Activated gamma-delta T cell (primary cell): Measurements from ENCODE around the gene GRXCR2.
"Not testable (repeated sequence)": the region's sequence is repeated elsewhere in the genome, so short reads cannot be mapped to it uniquely, and the experiment has no call there.

Experiments used
- DNase-seq: peaks from one replicate; lab custom pipeline; 2025; lab: John Stamatoyannopoulos, UW
- total RNA-seq, 2 donors: gene quantifications; one replicate each; lab custom pipeline; 2026; lab: John Stamatoyannopoulos, UW

GRXCR2 gene, protein sequence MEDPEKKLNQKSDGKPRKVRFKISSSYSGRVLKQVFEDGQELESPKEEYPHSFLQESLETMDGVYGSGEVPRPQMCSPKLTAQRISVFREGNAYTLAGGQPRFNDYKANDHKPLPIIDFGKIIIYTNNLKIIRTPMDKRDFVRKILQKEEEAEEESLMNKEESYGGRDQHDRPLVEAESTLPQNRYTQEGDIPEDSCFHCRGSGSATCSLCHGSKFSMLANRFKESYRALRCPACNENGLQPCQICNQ
- total RNA-seq: 0 to 0.09 reads per million in 2 donors

DNA sequence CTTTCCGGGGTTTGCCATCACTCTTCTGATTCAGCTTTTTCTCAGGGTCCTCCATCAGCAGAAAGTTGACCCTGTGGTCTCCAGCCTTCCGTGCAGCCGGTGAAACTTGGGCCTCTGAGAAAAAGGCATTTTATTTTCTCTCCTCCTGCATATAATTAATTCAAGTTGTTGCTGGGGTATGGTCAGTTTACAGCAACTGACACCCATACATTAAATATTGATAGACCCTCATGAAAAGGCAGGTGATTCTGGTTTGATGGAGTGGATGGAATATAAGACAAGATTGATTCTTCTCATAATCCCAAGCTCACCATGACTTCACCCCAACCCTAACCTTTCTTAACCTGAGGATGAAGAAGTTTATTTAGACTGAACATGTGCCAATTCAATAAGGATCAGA is at the start of gene GRXCR2:
Gene GRXCR2 (minus strand): TSS at position 101 of the 400 bp plus-strand sequence. CDS start 46 bp downstream, at position 55.
- no peak for DNase-seq

DNA sequence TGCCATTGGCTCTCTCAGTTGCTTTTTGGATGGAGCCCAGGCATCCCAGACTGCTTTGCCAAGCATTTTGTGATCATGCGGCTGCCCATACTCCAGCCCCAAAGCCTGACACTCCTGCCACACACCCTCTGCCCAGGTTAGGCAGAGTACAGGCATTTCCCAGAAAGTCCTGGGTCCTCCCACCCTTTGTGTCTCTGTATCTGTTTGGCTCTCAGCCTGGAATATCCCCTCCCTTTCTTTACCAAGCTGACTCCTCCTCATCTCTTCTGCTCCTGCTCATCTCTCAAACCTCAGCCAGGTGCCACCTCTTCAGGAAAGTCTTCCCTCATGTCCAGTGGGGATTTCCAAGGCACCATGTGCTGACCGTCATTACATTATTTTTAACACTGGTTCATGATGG is 49.2 kb upstream of the GRXCR2 start:
- no peak for DNase-seq

DNA sequence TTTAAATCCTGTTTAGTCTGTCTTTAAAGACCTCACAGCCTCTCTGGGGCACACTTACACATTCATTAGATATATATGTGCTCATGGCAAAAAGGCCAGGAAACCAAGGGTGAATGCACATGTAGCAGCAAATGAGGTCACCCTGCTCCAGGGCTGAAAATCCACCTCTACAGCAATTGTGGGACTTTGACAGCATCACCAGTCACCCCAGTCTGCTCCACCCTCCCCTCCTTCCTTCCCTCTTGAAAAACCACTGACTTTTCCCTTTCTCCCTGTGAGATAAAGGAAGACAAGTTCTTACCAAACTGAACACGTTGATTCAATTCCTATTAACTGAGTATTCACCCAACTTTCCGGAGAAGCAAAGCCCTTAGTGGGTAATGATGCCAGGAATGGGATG is 48.4 kb upstream of the GRXCR2 start:
- no peak for DNase-seq

DNA sequence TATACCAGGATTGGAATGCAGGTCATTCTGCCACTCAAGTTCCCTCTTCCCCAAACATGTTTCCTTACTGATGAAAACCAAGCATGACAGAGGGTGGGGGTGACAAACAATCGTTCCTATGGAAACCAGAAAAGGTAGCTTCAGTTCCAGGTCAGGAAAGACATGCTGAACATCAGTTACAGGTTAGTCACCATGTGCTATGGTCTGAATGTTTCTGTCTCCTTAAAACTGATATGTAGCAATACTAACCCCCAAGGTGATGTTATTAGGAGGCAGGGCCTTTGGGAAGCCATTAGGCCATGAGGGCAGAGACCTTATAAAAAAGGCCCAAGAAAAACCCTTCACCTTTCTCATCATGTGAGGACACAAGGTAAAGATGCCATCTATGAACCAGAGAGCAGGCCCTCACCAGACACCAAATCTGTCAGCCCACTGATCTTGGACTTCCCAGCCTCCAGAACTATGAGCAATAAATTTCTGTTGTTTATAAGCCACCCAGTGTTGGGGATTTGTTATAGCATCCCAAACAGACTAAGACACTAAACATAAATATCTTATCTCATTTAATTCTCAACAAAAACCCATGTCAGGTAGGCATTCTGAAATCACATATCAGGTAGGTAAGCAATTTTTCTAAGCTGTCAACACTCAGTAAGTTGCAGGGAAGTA is 47.9 kb upstream of the GRXCR2 start:
- DNase-seq: no peak

DNA sequence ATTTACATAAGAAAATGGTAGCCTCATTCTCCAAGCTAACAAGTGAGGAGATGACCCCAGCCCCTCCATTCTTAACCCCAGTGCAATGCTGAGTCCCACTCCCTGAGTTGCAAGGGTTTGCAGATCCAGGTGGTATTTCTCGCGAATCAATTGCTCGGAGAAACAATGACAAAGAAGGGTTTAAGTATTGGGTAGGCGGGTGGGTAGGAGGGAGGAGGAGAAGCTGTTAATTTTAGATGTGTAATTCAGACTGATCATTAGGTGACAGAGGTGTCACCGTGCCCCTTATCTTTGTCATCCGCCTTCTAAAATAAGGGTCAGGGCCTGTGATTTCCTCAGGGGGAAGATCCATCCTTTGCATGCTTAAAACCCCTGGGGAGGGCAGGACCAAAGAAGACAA is 46.6 kb upstream of the GRXCR2 start:
- no peak for DNase-seq

DNA sequence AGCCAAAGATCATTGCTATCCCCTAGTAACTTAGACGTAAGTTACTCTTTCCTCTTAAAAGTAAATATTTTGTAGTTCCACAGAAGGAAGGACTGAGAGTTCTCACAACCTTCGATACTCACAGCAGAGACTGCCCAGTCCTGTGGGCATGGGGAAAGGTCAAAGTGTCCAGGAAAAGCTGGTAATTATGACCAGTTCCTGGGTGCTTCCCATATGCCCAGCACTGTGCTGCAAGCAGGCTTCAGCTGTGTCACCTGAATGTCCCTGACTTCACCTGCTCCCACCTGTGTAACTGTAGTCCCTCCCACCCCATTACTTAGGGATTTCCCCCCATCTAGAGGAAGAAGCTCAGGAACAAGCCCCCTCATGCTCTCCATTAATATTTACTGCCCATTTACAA is 45.6 kb upstream of the GRXCR2 start:
- DNase-seq: no peak

DNA sequence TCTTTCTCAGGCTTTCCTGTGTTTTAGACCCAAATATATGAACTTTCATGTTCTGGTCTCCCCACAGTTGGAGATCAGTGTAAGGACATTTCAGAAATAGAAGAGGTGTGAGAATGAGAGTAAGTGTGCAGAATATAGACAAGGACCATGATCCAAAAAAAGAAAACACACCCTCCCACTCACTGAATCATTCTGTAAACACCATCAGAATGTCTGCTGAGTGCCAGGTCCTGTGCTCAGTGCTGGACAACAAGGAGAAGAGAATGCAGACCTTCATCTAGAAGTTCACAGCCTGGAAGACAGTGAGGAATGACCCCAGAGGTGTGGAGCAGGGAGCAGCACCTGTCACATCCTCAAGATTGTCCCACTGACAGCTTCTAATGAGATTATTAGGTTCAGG is 44.5 kb upstream of the GRXCR2 start:
- DNase-seq: no peak

DNA sequence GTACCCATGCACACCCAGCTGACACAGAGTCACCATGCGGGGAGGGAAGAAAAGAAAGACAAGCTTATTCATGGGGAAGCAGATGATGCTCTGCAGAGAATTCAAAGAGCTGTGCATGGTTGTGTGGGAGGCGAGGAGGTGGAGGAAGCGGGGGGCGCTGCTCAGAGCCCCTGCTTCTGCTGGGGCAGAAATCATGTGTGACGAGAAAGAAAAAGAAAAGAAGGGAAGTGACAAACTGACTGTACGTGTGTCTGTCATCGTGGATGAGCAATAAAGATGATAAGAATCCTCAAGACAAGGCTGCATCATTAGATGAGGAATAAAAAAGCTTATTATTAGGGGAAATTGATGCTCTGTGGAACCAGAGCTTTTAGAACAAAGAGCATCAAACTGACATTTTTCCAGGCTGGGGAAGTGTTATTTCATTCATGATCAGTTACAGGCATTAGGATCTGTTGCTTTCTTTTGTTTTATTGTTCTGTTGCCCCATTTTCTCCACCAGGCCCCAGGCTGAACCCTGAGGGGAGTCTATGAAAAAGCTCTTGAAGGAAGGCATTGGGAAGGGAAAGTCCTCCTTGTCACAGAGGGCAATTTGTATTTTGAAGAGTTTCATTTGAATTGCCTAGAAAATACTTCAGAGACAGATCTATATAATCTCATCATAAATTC is 43.3 kb upstream of the GRXCR2 start:
- no peak for DNase-seq

DNA sequence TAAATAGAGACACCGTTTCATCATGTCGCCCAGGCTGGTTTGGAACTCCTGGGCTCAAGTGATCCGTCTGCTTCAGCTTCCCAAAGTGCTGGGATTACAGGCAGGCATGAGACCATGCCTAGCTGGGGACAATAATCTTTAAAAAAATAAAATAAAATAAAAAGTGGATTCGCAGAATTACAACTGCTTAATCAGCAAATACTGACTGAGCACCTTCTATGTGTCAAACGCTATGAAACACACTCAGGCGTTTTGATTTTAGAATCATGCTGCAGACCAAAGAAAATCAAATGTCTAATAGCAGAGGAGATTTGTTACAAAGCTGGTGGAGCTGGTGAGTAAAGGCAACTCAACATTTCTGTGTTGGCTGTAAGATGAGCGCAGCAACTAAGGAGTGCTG is 40.9 kb upstream of the GRXCR2 start:
- no peak for DNase-seq

DNA sequence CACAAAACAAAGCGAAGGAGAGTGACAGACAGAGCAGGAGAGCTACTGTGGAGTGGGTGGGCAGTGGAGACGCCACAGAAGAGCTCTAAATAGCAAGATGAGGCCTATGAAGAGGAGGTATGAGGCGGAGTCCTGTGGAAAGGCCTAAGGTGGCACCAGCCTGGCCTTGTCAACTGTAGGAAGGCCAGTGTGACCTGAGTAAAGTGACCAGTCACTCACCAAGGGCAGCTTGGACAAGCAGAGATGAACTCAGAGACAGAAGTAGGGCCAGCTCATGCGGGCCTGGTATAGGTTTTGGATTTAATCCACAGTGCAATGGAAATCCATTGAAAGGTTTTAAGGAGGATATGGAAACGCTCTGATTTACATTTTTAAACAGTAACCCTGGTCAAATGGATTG is 39.8 kb upstream of the GRXCR2 start:
- DNase-seq: no peak

DNA sequence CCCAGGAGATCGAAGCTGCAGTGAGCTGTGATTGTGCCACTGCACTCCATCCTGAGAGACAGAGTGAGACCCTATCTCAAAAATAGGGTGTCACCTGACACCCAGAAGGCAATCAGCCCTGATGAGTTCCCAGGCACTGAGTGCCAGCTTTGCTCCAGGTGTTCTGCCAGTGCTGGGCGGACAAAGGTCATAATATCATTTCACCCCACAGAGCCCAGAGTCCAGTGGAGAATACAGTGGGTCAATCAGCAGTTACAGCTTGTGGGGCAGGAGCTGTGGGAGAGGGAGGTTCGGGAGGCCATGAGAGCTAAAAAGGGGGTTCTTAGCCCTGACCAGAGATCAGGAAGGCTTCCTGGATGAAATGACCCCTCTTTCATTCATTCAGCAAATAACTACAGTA is 39.2 kb upstream of the GRXCR2 start:
- DNase-seq: no peak

DNA sequence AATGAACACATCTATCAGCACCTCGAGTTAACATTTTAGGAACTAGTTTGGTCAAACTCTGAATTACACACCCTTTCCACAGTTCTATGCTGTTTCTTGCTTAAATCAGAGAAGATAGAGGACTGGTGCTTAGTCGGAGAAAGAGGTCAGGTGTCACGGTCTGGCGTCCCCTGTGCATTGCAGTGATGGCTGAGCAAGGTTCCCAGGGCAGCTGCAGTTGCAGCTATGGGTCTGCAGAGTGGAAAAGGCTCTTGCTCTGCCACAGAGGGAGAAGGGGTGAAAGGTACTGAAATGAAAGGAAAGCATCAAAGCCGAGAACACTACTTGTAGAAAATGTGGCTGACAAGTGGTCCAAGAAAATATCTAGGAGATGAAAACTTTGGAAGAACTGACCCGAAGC is 38.4 kb upstream of the GRXCR2 start:
- no peak for DNase-seq

DNA sequence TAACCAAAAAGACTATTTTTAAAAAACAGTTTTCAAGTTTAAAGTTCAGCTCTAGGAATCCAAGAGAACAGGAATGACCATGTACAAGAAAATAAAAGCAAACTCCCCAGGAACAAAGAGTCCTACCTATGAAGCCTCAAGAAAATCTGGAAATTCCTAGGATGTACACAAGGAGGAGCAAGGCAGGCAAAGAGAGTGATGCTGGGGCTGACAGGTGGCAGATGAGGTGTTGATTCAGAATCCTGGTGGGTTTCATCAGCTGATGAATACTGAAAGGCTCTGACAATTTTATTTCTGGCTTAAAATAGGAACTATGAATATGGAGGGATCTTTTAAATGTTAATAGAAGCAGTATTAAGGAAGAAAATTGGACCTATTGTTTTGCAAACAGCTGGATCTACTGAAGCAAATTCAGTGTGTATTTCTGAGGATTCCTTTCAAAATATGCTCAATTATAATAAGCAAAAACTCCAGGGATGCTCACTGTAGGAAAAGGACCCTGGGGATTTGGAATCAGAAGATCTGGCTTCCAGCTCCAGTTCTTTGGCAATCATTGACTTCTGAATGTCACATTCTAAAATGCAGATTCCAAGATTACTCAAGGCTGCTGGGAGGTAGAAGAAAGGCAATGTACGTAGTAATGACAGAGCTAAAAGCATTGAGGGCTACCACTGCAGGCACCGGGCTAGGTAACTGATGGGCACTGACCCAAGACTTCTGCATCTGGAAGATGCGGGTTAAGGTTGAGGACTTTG is 35.6 kb upstream of the GRXCR2 start:
- DNase-seq: no peak

DNA sequence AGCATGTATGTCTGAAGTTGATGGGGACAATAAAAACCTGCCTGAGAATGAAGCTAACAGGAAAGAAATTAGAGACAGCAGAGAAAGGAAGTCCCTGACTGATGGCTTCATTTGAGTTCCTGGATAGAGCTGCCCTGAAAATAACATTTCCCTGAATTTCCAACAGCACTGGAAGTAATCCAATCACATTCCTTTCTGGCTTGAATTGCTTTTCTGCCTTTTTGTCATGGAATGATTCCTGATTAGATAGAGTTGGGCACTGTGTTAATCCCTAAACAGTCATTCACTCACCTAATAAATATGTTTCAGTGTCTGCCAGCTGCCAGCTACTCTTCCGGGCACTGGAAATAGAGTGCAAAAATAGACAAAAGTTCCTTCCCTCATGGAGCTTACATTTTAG is 33.6 kb upstream of the GRXCR2 start:
- DNase-seq: no peak

DNA sequence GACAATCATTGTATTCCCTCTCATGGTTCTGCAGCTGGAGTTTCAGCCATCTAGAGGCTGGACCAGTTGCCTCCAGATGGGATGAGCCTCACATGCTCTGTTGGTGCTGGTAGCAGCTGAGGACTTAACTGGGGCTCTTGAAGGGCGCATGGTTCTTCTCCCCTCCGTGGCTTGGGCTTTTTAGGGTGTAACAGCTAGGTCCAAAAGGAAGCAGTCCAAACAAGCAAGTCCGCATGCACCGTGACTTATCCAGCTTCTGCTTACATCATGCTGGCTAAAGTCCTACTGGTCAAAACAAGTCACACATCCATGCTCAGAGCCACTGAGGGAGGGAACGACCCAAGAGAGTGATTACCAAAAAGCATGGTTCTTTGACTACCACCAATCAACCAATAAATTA is 31.9 kb upstream of the GRXCR2 start:
- no peak for DNase-seq

DNA sequence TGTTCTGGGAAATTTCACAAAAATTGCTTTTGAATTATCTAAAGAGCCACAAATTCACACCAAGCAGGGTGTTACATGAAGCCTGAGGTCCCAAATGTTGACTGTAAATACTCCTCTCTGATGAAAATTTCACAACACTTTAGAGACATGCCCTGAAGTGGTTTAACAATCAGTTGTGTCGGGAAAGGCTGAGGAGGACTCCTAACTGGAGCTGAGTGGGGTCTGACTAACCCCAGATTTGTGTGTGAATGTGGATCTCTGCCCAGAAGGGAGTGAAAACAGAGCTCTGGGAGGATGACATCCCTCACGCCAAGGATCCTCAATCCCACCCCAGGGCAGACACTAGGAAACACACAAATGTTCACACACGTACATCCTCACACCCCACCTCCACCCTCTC is 31.1 kb upstream of the GRXCR2 start:
- DNase-seq: no peak

DNA sequence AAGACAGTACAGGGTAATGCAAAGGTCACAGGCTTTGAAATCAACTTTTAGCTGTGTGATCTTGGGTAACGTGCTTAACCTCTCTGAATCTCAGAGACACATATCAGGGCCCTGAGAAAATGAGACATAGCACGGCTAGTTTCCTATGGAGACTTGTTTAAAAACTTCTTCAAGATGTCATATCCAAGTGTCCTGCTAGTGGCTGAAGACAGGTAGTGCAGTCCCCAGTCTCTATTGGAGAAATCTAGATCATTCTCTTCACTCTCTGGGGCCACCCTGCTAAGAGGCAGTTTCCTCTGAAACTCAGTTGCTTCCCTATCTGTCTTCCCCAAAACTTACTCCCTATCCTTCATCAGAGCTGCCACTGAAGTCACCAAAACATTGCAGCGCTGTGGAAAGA is 30.3 kb upstream of the GRXCR2 start:
- no peak for DNase-seq

DNA sequence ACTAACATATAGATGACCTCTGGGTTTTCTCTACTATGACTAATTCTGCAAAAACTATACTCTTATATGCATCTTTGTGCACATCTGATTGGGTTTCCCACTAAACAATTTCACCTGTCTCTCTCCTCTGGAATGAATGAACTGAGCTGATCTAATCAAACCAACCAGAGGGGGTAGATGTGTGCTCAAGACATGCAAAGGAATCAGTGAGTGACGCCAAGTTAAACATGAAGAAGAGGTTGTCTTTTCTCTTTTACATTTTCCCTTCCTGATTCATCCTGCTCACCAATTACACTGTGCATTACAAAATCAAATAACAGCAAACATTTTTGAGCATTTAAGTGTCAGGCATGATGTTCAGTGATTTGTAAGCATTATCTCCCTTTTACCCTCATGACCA is 29.6 kb upstream of the GRXCR2 start:
- no peak for DNase-seq

DNA sequence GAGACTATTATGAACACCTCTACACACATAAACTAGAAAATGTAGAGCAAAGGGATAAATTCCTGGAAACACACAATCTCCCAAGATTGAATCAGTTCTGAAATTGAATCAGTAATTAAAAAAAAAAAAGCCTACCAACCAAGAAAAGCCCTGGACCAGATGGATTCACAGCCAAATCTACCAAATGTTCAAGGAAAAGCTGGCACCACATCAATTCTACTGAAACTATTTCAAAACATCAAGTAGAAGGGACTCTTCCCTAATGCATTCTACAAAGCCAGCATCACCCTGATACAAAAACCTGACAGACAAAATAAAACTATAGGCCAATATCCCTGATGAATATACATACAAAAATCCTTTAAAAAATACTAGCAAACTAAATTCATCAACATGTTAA is 25.4 kb upstream of the GRXCR2 start:
- no peak for DNase-seq

DNA sequence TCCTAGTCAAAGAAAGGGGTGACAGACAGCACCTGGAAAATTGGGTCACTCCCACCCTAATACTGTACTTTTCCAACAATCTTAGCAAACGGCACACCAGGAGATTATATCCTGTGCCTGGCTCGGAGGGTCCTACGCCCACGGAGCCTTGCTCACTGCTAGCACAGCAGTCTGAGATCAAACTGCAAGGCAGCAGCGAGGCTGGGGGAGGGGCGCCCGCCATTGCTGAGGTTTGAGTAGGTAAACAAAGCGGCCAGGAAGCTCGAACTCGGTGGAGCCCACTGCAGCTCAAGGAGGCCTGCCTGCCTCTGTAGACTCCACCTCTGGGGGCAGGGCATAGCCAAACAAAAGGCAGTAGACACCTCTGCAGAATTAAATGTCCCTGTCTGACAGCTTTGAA is 18.6 kb upstream of the GRXCR2 start:
- DNase-seq: not testable (repeated sequence)

DNA sequence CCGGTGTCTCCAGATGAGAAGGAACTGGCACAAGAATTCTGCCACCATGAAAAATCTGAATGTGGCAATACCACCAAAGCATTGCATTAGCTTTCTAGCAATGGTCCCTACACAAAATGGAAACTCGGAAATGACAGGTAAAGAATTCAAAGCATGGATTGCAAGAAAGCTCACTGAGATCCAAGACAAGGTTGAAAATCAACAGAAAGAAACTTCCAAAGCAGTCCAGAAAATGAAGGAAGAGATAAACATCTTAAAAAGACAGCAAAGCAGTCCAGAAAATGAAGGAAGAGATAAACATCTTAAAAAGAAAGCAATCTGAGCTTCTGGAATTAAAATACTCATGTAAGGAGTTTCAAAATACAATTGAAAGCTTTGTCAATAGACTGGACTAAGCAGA is 16.8 kb upstream of the GRXCR2 start:
- no peak for DNase-seq

DNA sequence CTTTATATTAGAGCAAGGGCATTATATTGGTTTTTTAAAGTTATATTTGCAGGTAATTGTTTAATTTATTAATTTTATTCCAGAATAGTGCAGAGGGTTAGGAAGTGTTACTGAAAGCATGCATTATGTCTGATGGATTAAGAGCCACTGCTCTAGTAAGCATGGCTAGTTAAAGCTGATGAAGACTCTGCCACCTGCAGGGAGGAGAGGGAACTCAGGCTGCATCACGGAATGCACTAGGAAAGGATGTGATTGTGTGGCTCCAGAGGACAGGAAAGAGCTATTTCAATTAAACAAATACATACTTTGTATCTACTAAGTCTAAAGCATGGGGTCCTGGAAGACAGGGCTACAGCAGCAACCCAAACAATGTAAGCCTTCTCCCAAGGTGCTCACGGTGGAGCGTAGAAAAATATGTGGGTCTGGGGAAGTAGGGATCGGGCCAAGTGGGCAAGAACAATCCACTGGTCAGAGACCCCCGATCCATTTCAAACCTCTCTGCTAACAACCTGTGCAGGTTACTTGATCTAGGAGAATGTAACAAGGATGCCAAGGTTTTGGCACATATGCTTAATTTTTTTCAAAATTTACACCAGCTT is 15.3 kb upstream of the GRXCR2 start:
- DNase-seq: no peak
